GM12878 (cell line): ENCODE results near the gene NCMAP. TPM values are rescaled to one million over a fixed set of nuclear protein-coding genes. Genes with fewer than 3 reads are reported as not detected.

Experiments
- ATAC-seq: fragments of 200-7000 bp; cut with Tn5 transposase; 3 replicates; pipeline ENCODE4 v1.9.1; 2020; ENCODE audit warnings: mild to moderate bottlenecking, moderate library complexity
- BruUV-seq: library from RNA; stranded (reverse); fragments of 400-500 nt; replicated peaks from 2 replicates; lab custom pipeline; 2021; lab: Mats Ljungman, UMichigan
- CTCF ChIA-PET: fragments of 300-600 bp; sonication (Branson Sonifier 250); formaldehyde crosslinking; extraction: SDS; loops from one replicate; lab custom pipeline; 2021; ENCODE audit warnings: inconsistent platforms; lab: Yijun Ruan, JAX
- POLR2A ChIA-PET: fragments of 350-600 bp; formaldehyde crosslinking; extraction: SDS; loops from one replicate; lab custom pipeline; 2021; ENCODE audit warnings: inconsistent platforms; lab: Charles Lee
- RAD21 ChIA-PET: fragments of 300-600 bp; sonication (Branson Sonifier 250); formaldehyde crosslinking; loops from one replicate; lab custom pipeline; 2023; ENCODE audit warnings: antibody characterized with exemption; ENCODE audit not compliant: unreplicated experiment; lab: Charles Lee
- SMC1A ChIA-PET: fragments of 300-600 bp; sonication (Branson Sonifier 250); formaldehyde crosslinking; loops from one replicate; lab custom pipeline; 2023; ENCODE audit not compliant: unreplicated experiment, uncharacterized antibody; lab: Charles Lee
- DNase-seq: peaks from one replicate; pipeline ENCODE4 v3.0.0-alpha.2; 2011; ENCODE audit warnings: low read depth, low spot score
- FAIRE-seq: peaks from 3 replicates; lab custom pipeline; 2011; peaks lifted over from hg19 to GRCh38; lab: Jason Lieb, UNC
- H2AFZ ChIP-seq: 2 replicates; pipeline ENCODE4 v1.6.0; 2011; ENCODE audit warnings: low read depth, low read length, control low read depth; ENCODE audit not compliant: control insufficient read depth
- H3K27ac ChIP-seq: 2 replicates; pipeline ENCODE4 v1.5.1; 2011; ENCODE audit warnings: control low read depth; ENCODE audit not compliant: control insufficient read depth, insufficient read depth
- H3K27me3 ChIP-seq, 2 experiments: replicated peaks in 1 of 2; 2 replicates each; pipeline versions ENCODE4 v1.6.0 to v1.6.1; 2011; ENCODE audit warnings: low read length in 1 of 2; ENCODE audit not compliant: control insufficient read depth in 2 of 2, insufficient read depth in 2 of 2
- H3K36me3 ChIP-seq, 2 experiments: 2 replicates each; pipeline ENCODE4 v1.5.1; 2011; ENCODE audit warnings: low read length in 1 of 2; ENCODE audit not compliant: control insufficient read depth in 2 of 2, insufficient read depth in 2 of 2
- H3K4me1 ChIP-seq: 2 replicates; pipeline ENCODE4 v1.6.1; 2011; ENCODE audit warnings: mild to moderate bottlenecking, low read length, moderate library complexity, mixed read lengths; ENCODE audit not compliant: control insufficient read depth, insufficient read depth
- H3K4me2 ChIP-seq: 2 replicates; pipeline ENCODE4 v1.6.0; 2011; ENCODE audit warnings: control low read depth; ENCODE audit not compliant: control insufficient read depth, insufficient read depth
- H3K4me3 ChIP-seq: fragments of 200-600 bp; sonication (generic); 2 replicates; pipeline ENCODE4 v1.5.1; 2016
- H3K79me2 ChIP-seq: 2 replicates; pipeline ENCODE4 v1.6.0; 2011; ENCODE audit warnings: low read length; ENCODE audit not compliant: control insufficient read depth, insufficient read depth
- H3K9ac ChIP-seq: 2 replicates; pipeline ENCODE4 v1.8.0; 2011; ENCODE audit warnings: low read length, control low read depth, mixed read lengths; ENCODE audit not compliant: control insufficient read depth, insufficient read depth
- H3K9me3 ChIP-seq: replicated peaks from 3 replicates; pipeline ENCODE4 v1.5.1; 2011; ENCODE audit warnings: mild to moderate bottlenecking, low read length; ENCODE audit not compliant: control insufficient read depth, insufficient read depth
- H4K20me1 ChIP-seq: 2 replicates; pipeline ENCODE4 v1.6.0; 2011; ENCODE audit not compliant: control insufficient read depth, insufficient read depth
- HDAC6 ChIP-seq: fragments of 200-600 bp; sonication (generic); IDR thresholded peaks from one replicate; pipeline ENCODE4 v1.8.0; 2017; ENCODE audit warnings: antibody characterized with exemption; ENCODE audit not compliant: unreplicated experiment
- SREBF1 ChIP-seq: IDR thresholded peaks from 2 replicates; pipeline ENCODE4 v1.6.1; 2012; ENCODE audit warnings: mild to moderate bottlenecking, low read length
- TARDBP ChIP-seq: IDR thresholded peaks from 2 replicates; pipeline ENCODE4 v1.6.1; 2016; ENCODE audit warnings: borderline replicate concordance
- ZSCAN29 ChIP-seq: fragments of 450-650 bp; IDR thresholded peaks from 2 replicates; pipeline ENCODE4 v1.6.1; 2017; ENCODE audit warnings: mild to moderate bottlenecking, moderate library complexity
- ZZZ3 ChIP-seq: IDR thresholded peaks from 2 replicates; pipeline ENCODE4 v1.6.1; 2011; ENCODE audit warnings: low read depth; ENCODE audit not compliant: control insufficient read depth, insufficient read length
- WGBS: methylation state at CpG from one replicate; pipeline ENCODE4 v1.1.6; 2016; ENCODE audit warnings: low lambda C conversion rate; ENCODE audit not compliant: insufficient replicate concordance, insufficient coverage; ENCODE audit errors: missing lambda C conversion rate; 5-methylcytosine and 5-hydroxymethylcytosine counted together
- in situ Hi-C: fragments of 300-500 bp; cut with MboI; formaldehyde crosslinking; loops from 9 replicates; pipeline ENCODE4 v1.14.3; 2018; ENCODE audit warnings: mixed read lengths
- intact Hi-C: fragments of 100-400 bp; cut with micrococcal nuclease; formaldehyde crosslinking; loops from one replicate; pipeline ENCODE4 v1.14.2; 2022; ENCODE audit not compliant: unreplicated experiment
- polyA plus RNA-seq, 11 experiments: library from polyadenylated mRNA; depleted of rRNA in 4 of 11; unstranded in 6 of 11; stranded (reverse) in 5 of 11; fragments of >200 nt; fragmentation: Nextera tagmentation in 4 of 11; fragmentation: Illumina TruSeq in 1 of 11; extraction: Ambion mirVana in 4 of 11; extraction: Trizol in 1 of 11; gene quantifications; 1 replicate in 1 of 11; 2 replicates in 10 of 11; pipeline versions ENCODE4 v1.2.1 to v1.2.3, GENCODE V29; 2011 to 2016; ENCODE audit warnings: inconsistent platforms in 2 of 11, missing spikeins in 2 of 11, low read depth in 1 of 11
- total RNA-seq, 4 experiments: library from RNA; depleted of rRNA in 3 of 4; stranded (reverse); fragments of >200 nt in 3 of 4; fragmentation: Illumina TruSeq in 1 of 4; extraction: Trizol in 1 of 4; gene quantifications; 2 replicates each; pipeline versions ENCODE4 v1.2.1 to v1.2.3, GENCODE V29; 2013 to 2021
- TF ChIP-seq, protein P1 (sequence below): fragments of 450-650 bp; IDR thresholded peaks from 2 replicates; pipeline ENCODE4 v1.6.1; 2017; ENCODE audit warnings: mild to moderate bottlenecking, moderate library complexity
- TF ChIP-seq, protein P2 (sequence below): fragments of 450-650 bp; IDR thresholded peaks from 2 replicates; pipeline ENCODE4 v1.6.1; 2017; ENCODE audit warnings: mild to moderate bottlenecking, low read depth, inconsistent platforms; ENCODE audit not compliant: poor library complexity, severe bottlenecking

NCMAP gene
- total and polyA plus RNA-seq, 10 of the 15 experiments (the other 5 are each of a cell fraction or from before 2014, with no cell fraction given) = not detected

DNA sequence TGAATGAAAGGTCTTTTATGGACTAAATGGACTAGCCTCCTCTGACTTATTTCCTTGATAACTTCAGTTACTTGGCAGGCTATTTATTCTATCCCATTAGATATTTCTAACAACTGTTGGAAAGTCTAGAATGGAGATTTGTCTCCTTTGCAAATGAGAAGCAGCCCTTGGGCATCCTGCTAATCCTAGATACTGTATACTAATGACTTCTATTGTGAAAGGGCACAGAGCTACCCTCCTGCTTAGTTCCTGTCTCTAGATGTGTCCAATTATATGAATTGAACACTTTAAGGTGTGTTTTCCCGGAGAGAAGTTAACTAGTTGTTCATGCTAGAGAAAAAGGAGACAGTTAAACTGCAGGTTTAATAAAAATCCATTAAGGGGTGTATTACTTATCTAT lies 10.2 kb upstream of the NCMAP start:
- Histone ChIP-seq H3K9ac (no peak overlapping the region), H3K4me2 (no peak overlapping the region), H3K27ac (no peak overlapping the region), H2AFZ (no peak overlapping the region), H3K9me3 (no peaks in the 10 kb centered on the region), H3K4me1 (no peaks in the 10 kb centered on the region; the same call in 1 of the 2 replicates), H3K27me3 (peaks cover 2 to 4% of the 10 kb centered on the region in 2 experiments; a peak in 2 of 4 replicates), H4K20me1 (no peaks in the 10 kb centered on the region), H3K36me3 (no peaks in the 10 kb centered on the region), H3K79me2 (no peaks in the 10 kb centered on the region), H3K4me3 (no peak overlapping the region)
- intact Hi-C loops = no loop called here
- SMC1A ChIA-PET = no interaction called here
- no peak for ATAC-seq
- BruUV-seq = no TSS peak
- no peak for FAIRE-seq
- no peak for TF ChIP-seq SREBF1
- TF ChIP-seq, protein P1, sequence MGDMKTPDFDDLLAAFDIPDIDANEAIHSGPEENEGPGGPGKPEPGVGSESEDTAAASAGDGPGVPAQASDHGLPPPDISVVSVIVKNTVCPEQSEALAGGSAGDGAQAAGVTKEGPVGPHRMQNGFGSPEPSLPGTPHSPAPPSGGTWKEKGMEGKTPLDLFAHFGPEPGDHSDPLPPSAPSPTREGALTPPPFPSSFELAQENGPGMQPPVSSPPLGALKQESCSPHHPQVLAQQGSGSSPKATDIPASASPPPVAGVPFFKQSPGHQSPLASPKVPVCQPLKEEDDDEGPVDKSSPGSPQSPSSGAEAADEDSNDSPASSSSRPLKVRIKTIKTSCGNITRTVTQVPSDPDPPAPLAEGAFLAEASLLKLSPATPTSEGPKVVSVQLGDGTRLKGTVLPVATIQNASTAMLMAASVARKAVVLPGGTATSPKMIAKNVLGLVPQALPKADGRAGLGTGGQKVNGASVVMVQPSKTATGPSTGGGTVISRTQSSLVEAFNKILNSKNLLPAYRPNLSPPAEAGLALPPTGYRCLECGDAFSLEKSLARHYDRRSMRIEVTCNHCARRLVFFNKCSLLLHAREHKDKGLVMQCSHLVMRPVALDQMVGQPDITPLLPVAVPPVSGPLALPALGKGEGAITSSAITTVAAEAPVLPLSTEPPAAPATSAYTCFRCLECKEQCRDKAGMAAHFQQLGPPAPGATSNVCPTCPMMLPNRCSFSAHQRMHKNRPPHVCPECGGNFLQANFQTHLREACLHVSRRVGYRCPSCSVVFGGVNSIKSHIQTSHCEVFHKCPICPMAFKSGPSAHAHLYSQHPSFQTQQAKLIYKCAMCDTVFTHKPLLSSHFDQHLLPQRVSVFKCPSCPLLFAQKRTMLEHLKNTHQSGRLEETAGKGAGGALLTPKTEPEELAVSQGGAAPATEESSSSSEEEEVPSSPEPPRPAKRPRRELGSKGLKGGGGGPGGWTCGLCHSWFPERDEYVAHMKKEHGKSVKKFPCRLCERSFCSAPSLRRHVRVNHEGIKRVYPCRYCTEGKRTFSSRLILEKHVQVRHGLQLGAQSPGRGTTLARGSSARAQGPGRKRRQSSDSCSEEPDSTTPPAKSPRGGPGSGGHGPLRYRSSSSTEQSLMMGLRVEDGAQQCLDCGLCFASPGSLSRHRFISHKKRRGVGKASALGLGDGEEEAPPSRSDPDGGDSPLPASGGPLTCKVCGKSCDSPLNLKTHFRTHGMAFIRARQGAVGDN = no peak
- TF ChIP-seq ZZZ3 = no peak
- TF ChIP-seq HDAC6 = no peak
- TF ChIP-seq, protein P2, sequence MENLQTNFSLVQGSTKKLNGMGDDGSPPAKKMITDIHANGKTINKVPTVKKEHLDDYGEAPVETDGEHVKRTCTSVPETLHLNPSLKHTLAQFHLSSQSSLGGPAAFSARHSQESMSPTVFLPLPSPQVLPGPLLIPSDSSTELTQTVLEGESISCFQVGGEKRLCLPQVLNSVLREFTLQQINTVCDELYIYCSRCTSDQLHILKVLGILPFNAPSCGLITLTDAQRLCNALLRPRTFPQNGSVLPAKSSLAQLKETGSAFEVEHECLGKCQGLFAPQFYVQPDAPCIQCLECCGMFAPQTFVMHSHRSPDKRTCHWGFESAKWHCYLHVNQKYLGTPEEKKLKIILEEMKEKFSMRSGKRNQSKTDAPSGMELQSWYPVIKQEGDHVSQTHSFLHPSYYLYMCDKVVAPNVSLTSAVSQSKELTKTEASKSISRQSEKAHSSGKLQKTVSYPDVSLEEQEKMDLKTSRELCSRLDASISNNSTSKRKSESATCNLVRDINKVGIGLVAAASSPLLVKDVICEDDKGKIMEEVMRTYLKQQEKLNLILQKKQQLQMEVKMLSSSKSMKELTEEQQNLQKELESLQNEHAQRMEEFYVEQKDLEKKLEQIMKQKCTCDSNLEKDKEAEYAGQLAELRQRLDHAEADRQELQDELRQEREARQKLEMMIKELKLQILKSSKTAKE = no peak
- no peak for TF ChIP-seq ZSCAN29
- no peak for TF ChIP-seq TARDBP
- POLR2A ChIA-PET = no interaction called here
- 63% methylated on average over 1 of the region's 1 CpG for WGBS
- in situ Hi-C loops = no loop called here
- RAD21 ChIA-PET = no interaction called here
- CTCF ChIA-PET = no interaction called here
- no peak for DNase-seq
